Measurements from ENCODE around the gene KNCN.

The KNCN gene

DNA sequence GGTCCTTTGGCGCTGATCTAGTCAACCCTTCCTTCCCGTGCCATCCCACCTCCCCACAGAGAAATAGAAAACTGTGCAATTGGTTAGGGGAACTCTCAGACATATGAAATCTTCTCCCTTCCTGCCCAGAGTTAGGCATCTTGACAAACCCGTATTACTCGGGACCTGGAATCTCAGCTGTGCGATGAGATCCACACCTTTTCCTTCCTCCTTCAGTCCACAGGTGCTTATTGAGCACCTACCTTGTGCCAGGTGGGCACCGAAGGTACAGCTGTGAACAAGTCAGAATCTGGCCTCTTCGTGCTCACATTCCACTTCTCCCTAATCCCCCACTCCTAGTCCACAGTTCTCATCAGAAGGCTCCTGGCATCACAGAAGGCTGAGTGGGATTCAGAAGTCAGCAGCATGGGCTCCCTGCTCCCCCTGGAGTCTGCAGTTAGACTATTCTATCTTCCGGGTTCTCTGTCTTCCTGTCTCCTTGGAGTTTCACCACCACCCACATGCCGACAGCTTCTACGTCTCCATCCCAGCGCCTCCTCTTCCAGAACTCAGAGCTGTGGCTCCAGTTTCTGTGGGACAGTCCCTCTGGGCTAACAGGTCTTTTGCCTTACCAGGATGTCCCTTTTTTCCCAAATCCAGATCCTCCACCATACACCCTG lies 23.0 kb downstream of the KNCN start:
- DNase-seq (ENCODE audit: insufficient read length, low spot score): no peak
- no peak for FAIRE-seq
- TF ChIP-seq SPI1 (IDR thresholded peaks at IDR 0.05; ENCODE audit: low read depth, low read length): no peak
- TF ChIP-seq POLR2A (IDR thresholded peaks at IDR 0.05; ENCODE audit: low read depth, low read length): no peak
- no peak for TF ChIP-seq TAF1 (IDR thresholded peaks at IDR 0.05; ENCODE audit: low read depth, low read length)

GRCh38 chr1:46527474-46528296 lies 23.8 kb downstream of the KNCN start:
- TF ChIP-seq POU2F2 (IDR thresholded peaks at IDR 0.05; ENCODE audit: low read depth, low read length) (no peak), TAF1 (IDR thresholded peaks at IDR 0.05; ENCODE audit: low read depth, low read length) (no peak), POLR2AphosphoS5 (IDR thresholded peaks at IDR 0.05; ENCODE audit: low read depth, low read length) (no peak), POLR2A (IDR thresholded peaks at IDR 0.05; ENCODE audit: low read depth, low read length) (no peak), SPI1 (IDR thresholded peaks at IDR 0.05; ENCODE audit: low read depth, low read length) (no peak), PAX5 (IDR thresholded peaks at IDR 0.05; ENCODE audit: insufficient read depth, low read length, severe bottlenecking) (no peak)
- peak; percentile 84 for DNase-seq (ENCODE audit: insufficient read length, low spot score)
- FAIRE-seq: peak; percentile 95

- TF ChIP-seq SPI1 (IDR thresholded peaks at IDR 0.05; ENCODE audit: low read depth, low read length) (no peak), PAX5 (IDR thresholded peaks at IDR 0.05; ENCODE audit: insufficient read depth, low read length, severe bottlenecking) (no peak), POLR2AphosphoS5 (IDR thresholded peaks at IDR 0.05; ENCODE audit: low read depth, low read length) (no peak), TAF1 (IDR thresholded peaks at IDR 0.05; ENCODE audit: low read depth, low read length) (no peak), POLR2A (IDR thresholded peaks at IDR 0.05; ENCODE audit: low read depth, low read length) (no peak), POU2F2 (IDR thresholded peaks at IDR 0.05; ENCODE audit: low read depth, low read length) (no peak)
- FAIRE-seq (no peak), DNase-seq (ENCODE audit: insufficient read length, low spot score) (no peak)
Measured at GRCh38 chr1:46526691-46527291, 24.7 kb downstream of the KNCN start.

DNA sequence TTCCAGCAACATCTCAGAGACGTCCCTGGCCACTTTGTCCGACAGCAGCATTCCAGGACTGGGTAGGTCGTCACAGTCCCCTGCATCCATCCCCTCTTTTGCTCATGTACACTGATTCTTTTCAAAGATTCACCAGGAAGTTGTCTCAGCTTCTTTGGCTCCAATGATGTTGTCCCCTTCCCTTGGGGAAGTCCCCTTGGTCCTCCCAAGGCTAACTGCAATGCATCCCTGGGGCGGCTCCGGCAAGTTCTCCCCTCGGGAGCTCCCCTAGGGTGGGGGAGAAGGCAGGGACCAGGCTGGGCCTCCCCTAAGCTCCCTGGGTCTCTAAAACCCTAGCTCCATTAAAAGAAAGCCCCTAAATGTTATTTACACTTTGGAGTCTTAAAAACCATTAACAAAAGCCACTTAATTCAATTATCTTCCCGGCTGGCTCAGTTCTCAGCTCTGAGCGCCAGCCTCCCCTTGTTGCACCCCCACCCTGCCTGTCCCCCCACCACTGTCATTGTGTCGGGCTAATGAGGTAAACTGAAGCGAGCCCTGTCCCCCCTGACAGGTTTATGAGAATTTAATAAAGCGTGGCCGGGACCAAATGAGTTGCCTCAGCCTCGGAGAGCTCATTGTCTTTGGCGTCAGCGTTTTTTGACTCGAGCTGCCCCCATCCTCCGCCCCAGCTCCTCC lies 25.3 kb downstream of the KNCN start:
- FAIRE-seq: no peak

GRCh38 chr1:46525253-46525983 lies 26.0 kb downstream of the KNCN start:
- DNase-seq (ENCODE audit: insufficient read length, low spot score): no peak
- no peak for FAIRE-seq
- TF ChIP-seq TAF1 (IDR thresholded peaks at IDR 0.05; ENCODE audit: low read depth, low read length): no peak
- no peak for TF ChIP-seq POU2F2 (IDR thresholded peaks at IDR 0.05; ENCODE audit: low read depth, low read length)
- no peak for TF ChIP-seq POLR2A (IDR thresholded peaks at IDR 0.05; ENCODE audit: low read depth, low read length)
- no peak for TF ChIP-seq PAX5 (IDR thresholded peaks at IDR 0.05; ENCODE audit: insufficient read depth, low read length, severe bottlenecking)
- no peak for TF ChIP-seq POLR2AphosphoS5 (IDR thresholded peaks at IDR 0.05; ENCODE audit: low read depth, low read length)
- no peak for TF ChIP-seq SPI1 (IDR thresholded peaks at IDR 0.05; ENCODE audit: low read depth, low read length)

More for the DNA sequence above, 25.3 kb downstream of the KNCN start:
- TF ChIP-seq SPI1 (IDR thresholded peaks at IDR 0.05; ENCODE audit: low read depth, low read length) (no peak), TAF1 (IDR thresholded peaks at IDR 0.05; ENCODE audit: low read depth, low read length) (no peak), POLR2A (IDR thresholded peaks at IDR 0.05; ENCODE audit: low read depth, low read length) (no peak), POLR2AphosphoS5 (IDR thresholded peaks at IDR 0.05; ENCODE audit: low read depth, low read length) (no peak), PAX5 (IDR thresholded peaks at IDR 0.05; ENCODE audit: insufficient read depth, low read length, severe bottlenecking) (no peak), POU2F2 (IDR thresholded peaks at IDR 0.05; ENCODE audit: low read depth, low read length) (no peak)
- no peak for DNase-seq (ENCODE audit: insufficient read length, low spot score)

DNA sequence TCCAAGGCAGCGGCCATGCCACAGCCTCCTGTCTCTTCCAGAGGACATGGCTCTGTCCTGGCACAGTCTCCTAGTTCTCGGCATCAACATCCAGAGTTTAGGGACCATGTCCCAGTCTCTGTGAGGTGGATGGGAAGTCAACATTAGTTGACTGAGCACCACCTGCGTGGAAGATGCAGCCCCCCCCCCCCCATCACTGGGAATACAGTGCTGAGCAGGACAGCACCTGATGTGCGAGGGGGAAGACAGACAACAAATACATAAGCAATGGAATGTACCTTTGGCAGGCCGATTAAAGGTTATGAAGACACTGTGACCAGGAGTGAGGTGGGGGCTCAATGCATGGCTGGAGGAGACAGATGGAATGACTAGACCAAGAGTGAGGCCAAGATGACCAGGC lies 26.6 kb downstream of the KNCN start:
- TF ChIP-seq PAX5 (IDR thresholded peaks at IDR 0.05; ENCODE audit: insufficient read depth, low read length, severe bottlenecking) (no peak), SPI1 (IDR thresholded peaks at IDR 0.05; ENCODE audit: low read depth, low read length) (no peak), TAF1 (IDR thresholded peaks at IDR 0.05; ENCODE audit: low read depth, low read length) (no peak), POLR2A (IDR thresholded peaks at IDR 0.05; ENCODE audit: low read depth, low read length) (no peak), POLR2AphosphoS5 (IDR thresholded peaks at IDR 0.05; ENCODE audit: low read depth, low read length) (no peak), POU2F2 (IDR thresholded peaks at IDR 0.05; ENCODE audit: low read depth, low read length) (no peak)
- FAIRE-seq (no peak), DNase-seq (ENCODE audit: insufficient read length, low spot score) (no peak)

- no peak for FAIRE-seq
- DNase-seq (ENCODE audit: insufficient read length, low spot score): no peak
- no peak for TF ChIP-seq TAF1 (IDR thresholded peaks at IDR 0.05; ENCODE audit: low read depth, low read length)
- no peak for TF ChIP-seq POLR2A (IDR thresholded peaks at IDR 0.05; ENCODE audit: low read depth, low read length)
- TF ChIP-seq SPI1 (IDR thresholded peaks at IDR 0.05; ENCODE audit: low read depth, low read length): no peak
- no peak for TF ChIP-seq POU2F2 (IDR thresholded peaks at IDR 0.05; ENCODE audit: low read depth, low read length)
- TF ChIP-seq PAX5 (IDR thresholded peaks at IDR 0.05; ENCODE audit: insufficient read depth, low read length, severe bottlenecking): no peak
- TF ChIP-seq POLR2AphosphoS5 (IDR thresholded peaks at IDR 0.05; ENCODE audit: low read depth, low read length): no peak
Measured at GRCh38 chr1:46523496-46524353, 27.7 kb downstream of the KNCN start.

DNA sequence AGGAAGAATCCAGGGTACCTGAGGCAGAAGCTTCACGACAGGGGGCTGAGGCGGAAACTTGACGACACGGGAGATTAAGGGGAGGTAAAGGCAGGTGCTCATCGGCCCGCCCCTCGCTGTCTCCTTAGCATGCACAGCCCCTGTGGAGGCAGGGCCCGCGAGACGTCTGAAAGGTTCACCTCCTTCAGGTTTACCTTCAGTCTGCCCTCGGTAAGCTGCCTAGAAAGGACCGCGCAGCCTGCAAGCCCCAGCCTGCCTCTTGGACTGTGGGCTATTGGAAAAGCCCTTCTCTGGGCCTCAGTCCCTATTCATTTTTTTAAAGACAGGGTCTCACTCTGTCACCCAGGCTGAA lies 28.5 kb downstream of the KNCN start:
- FAIRE-seq: no peak
- no peak for DNase-seq (ENCODE audit: insufficient read length, low spot score)
- TF ChIP-seq POU2F2 (IDR thresholded peaks at IDR 0.05; ENCODE audit: low read depth, low read length) (no peak), TAF1 (IDR thresholded peaks at IDR 0.05; ENCODE audit: low read depth, low read length) (no peak), POLR2AphosphoS5 (IDR thresholded peaks at IDR 0.05; ENCODE audit: low read depth, low read length) (no peak), POLR2A (IDR thresholded peaks at IDR 0.05; ENCODE audit: low read depth, low read length) (no peak), SPI1 (IDR thresholded peaks at IDR 0.05; ENCODE audit: low read depth, low read length) (no peak), PAX5 (IDR thresholded peaks at IDR 0.05; ENCODE audit: insufficient read depth, low read length, severe bottlenecking) (no peak)
